Activated CD4-positive, CD25-positive, alpha-beta regulatory T cell treated with anti-CD3 and anti-CD28 coated beads, Interleukin-2, amount 50 U/mL, for 72 hours (primary cell): Measurements from ENCODE around the gene PAX6.

Experiments used
- DNase-seq: peaks from one replicate; pipeline ENCODE4 v3.0.0; 2021

Gene PAX6

GRCh38 chr11:31807799-31808667 is 3.1 kb downstream of the PAX6 start:
- DNase-seq, result no peak

GRCh38 chr11:31806928-31807798 is 4.0 kb downstream of the PAX6 start:
- no peak for DNase-seq

DNA sequence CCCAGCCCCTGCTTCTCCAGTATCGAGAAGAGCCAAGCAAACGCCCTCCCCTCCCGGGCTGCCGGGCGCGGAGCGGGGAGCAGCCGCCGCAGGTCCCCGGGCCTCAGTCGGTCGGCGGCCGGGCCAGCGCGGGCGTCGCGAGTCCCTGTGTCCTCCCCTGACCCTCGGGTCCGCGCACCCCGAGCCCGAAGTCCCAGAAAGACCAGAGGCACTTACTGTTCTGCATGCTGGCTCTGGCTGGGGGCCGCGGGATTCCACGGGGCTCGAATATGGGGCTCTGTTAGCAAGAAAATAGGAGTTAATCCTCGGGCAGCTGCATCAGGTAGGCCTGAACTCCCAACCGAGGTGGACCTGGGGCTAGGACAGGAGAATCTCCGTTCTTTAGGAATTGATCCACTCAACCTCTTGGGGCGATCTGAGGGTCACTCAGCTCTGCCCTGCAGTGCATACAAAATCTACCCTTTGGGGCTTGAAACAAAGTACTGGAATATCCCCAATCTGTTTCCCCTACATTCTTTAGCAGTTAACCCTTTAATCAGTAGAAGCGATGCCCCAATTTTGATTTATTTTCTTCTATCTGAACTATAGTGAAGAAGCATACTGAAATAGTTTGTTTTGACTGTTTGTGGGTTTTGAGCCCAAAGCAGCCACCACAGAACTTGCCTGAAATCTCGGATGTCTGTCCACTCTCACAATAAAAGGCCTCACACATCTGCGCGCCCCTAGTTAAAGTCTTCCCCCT is 4.8 kb downstream of the PAX6 start:
- DNase-seq, result no peak

- DNase-seq, result no peak
These were observed 5.4 kb downstream of the PAX6 start for GRCh38 chr11:31805629-31806185.

- no peak for DNase-seq
These were observed 6.0 kb downstream of the PAX6 start for GRCh38 chr11:31805037-31805628.

DNA sequence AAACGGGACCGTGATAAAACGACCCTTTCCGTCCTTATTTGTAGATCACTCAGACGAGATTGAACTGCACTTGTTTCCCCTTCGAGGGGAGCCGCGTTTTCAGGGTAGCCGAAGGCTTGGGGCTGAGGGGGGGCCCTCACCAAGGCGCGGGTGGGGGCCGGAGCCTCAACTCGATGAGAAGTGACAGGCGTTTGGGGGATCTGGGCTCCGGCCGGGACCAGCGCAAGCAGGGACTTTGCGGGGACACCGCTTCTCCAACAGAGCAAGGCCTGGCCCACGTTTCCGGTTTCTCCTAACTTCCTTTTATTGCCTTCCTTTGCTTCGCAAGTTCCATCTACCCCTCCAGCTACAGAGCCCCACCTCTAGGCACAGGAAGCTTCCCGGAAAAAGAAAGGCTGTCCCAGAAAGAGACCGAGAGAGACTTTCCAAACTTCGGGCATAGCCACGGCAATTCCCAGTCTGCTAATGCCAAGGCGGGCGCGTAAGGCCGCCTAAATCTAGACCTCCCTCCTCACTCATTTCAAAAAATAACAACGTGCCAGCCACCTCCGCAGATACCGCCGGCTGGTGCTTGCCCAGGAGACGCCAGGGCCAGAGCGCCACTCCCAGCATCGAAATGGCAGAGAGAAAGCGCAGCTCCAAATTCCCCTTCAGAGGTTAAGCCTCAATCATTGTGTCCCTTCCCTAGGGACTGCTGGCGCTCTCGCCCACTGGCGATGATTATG is 6.6 kb downstream of the PAX6 start:
- DNase-seq, result no peak

DNA sequence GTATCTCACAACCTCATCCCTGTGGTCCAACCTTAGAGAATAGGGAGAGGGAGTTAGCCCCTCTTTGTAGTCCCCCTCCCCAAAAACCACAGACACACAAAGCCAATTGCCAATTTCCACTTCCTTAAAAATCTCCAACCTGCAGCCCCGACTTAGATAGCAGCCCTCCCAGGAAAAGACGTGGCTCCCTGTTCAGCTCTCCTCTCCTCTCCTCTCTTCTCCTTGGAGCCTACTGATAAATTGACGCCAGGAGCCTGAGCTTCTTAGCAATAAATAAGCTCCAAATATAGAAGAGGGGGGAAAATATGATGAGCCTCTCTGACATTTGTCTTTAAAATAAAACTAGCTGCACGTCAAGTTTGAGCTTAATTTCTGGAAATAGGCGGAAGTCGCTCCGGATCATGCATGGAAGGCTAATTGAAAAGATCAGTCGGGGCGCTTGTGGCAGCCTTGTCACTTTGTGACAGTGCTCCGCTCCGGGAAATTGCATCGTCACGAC is 7.3 kb downstream of the PAX6 start:
- DNase-seq, result no peak

DNA sequence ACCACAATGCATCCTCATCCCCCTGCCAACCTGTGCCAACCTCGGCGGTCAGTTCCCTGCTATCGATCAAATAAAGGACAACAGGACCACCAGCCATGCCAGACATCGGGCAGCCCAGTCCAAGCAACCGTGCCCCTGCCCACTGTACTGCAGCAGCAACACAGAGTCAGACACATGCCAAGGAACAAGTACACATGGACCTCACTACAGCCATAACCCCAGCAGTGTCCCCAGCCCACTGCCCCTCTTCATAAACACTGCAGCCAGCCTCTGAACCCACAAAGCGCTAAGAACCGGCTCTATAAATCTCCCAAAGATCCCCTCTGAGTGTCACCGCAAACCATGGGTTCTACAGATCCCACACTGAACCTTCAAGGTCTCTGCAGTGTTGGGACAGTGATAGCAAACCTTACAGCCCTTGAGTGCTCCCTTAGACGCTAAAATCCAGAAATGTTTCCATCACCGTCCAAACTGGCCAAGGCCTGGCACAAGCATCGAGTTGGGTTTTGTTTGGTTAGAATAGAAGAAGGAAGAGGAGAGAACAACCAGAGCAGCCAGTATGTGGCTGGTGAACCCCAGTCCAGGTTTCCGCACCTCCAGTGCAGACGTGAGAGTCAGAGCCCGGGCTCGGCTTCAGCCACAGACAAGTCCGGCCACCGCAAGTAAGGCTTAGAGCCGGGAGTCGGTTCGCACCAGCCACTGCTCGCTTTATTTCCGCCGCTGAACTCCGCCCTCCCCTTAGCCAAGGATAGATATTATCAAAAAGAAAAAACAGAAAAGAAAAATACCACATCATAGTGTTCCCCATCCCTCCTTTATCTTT is 7.9 kb downstream of the PAX6 start:
- DNase-seq, result no peak

DNA sequence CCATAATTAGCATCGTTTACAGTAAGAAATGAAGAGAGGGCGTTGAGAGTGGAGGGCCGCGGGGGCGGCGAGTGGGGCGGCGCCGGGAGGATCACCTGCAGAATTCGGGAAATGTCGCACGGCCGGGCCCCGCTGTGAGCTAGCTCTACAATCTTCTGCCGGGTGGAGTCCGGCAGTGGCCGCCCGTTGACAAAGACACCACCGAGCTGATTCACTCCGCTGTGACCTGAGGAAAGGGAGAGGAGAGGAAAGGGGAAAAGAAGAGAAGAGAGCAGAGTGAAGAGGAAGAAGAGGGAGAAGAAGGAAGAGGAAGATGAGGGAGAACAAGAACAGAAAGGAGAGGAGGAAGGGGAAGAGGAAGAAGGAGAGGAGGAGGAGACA is 8.5 kb downstream of the PAX6 start:
- no peak for DNase-seq

DNA sequence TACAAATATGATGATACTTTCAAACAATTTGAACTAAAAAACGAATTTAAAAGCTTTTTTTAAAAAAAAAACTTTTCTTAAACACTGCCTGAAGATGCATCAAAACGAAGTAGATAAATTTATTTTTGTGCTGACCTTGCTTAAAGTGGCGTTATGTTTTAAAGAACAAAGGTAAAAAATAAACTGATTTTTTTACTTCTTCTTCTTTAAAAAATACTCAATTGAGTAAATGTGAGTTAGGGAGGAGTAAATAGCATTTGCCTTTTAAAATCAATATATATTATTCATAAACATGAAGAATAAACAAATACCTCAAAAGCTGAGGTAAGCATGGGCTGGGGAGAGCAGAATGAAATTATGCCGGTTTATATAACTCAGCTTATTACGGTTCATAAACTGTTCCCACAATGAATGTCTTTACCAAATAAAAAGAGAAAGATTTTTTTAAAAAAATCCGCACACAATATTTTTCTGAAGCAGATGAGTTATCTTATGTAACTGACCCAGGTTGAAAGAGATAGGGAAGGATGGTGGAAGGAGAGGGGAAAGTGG is 9.0 kb downstream of the PAX6 start:
- no peak for DNase-seq

DNA sequence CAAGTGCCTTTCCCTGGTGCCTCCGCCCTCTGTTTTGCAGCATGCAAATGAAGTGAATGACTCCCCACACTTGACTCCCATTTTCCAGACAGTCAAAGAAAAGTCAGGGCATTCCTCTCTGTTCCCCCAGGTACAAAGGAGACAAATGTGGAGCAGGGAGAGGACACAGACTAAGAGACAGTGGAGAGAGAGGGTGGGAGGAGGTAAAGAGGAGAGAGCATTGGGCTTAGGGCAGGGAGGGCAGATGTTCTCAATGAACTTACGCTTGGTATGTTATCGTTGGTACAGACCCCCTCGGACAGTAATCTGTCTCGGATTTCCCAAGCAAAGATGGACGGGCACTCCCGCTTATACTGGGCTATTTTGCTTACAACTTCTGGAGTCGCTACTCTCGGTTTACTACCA is 9.8 kb downstream of the PAX6 start:
- no peak for DNase-seq

GRCh38 chr11:31800398-31801265 is 10.5 kb downstream of the PAX6 start:
- DNase-seq, result no peak

GRCh38 chr11:31799435-31800397 is 11.4 kb downstream of the PAX6 start:
- no peak for DNase-seq

DNA sequence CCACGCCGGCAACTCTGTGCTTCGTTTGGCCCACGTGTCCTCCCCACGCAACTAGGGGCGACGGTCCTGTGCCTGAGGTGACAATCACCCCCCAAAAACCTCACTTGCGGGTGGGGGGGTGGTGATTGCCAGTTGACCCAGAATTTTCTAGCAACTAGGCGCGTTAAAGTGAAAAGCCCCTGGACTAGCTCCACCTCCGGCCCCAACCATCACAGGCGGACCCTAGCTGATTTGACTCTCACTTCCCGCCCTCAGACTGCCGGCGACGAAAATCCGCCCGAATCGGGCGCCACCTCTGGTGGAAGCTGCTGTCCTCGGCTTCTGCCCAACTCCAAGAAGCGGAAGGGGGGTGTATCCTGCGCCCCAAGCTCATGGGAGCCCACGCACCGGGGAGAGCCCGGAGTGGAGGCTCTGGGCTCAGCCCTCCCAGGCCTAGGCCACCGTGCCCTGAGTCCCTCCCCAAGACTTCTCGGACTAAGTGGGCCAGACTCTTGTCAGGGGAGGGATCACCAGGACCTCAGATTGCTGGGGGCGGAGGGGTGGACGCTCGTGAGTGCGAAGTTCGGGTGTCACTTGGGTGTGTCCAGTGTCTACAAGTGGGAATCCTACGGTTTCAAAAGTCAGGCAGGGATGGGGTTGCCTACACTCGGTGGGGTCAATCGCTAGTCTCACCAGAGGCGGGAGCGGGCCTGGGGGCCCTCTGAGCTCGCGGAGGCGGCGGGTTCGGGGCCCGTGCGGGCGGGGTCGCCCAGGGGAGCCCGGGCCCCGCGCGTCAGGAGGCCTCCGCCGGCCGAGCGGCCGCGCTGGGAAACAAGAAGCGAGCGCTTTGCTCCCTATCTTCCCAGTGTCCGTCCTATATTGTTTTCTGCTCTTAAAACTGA is 12.3 kb downstream of the PAX6 start:
- DNase-seq, result no peak

- no peak for DNase-seq
These were observed 13.0 kb downstream of the PAX6 start for GRCh38 chr11:31798057-31798553.

DNA sequence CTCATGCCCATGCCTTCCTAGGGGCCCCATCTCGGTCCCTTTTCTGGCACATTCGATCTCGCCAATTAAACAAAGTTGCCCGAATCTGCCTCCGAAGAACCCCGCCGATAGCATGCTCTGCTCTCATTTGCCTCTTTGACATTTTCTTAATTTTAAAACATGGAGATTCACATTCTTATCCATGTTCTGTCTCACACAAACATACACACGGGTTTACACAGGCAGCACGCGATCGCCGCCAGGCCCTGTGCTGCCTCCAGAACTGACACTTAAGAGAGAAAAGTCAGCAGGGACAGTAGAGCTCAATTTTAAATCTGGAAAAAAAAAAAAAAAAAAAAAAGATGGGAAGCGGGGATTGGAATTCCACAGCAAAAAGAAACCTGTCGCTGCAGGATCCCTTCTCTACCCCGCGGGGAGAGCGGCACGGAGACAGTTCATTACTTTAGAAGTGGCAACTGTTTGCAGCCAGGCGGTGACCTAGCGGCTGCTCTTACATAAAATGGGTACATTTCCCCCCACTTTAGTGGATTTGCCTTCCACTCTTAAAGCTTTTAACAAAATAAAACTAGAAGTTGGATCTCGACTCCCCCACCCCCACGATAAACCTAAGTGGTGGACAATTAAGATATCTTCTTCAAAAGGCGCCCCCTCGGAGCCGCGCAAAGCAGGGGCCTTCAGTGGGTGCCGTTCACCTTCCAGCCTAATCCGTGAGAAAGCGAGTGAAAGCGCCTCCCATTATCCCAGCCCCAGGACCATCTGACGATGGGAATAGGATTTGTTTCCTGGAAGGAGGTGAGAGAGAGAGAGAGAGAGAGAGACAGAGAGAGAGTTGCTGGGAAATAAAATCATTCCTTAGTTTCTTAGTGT is 13.7 kb downstream of the PAX6 start:
- DNase-seq, result no peak
